GM18526 (cell line): ENCODE measurements around the gene TTC22.

Source experiments
- POLR2A ChIP-seq: IDR thresholded peaks from 3 replicates; pipeline ENCODE4 v1.6.1; 2011; ENCODE audit not compliant: insufficient read length; ENCODE audit errors: extremely low read depth

The TTC22 gene

GRCh38 chr1:54800899-54801759 lies at the start of gene TTC22:
Gene TTC22 (minus strand): TSS chr1:54801323. CDS start chr1:54801163, 160 bp downstream.
- peak; percentile 20 for TF ChIP-seq POLR2A

- no peak for TF ChIP-seq POLR2A
Observed at GRCh38 chr1:54850737-54851136, 49.6 kb upstream of the TTC22 start.

- TF ChIP-seq POLR2A, result no peak
Observed at GRCh38 chr1:54850069-54850730, 49.1 kb upstream of the TTC22 start.

GRCh38 chr1:54849219-54850068 lies 48.3 kb upstream of the TTC22 start:
- no peak for TF ChIP-seq POLR2A

GRCh38 chr1:54848134-54848948 lies 47.2 kb upstream of the TTC22 start:
- TF ChIP-seq POLR2A, result no peak

GRCh38 chr1:54846716-54847284 lies 45.7 kb upstream of the TTC22 start:
- no peak for TF ChIP-seq POLR2A

- TF ChIP-seq POLR2A, result no peak
Observed at GRCh38 chr1:54846301-54846700, 45.2 kb upstream of the TTC22 start.

- no peak for TF ChIP-seq POLR2A
Observed at GRCh38 chr1:54845772-54846171, 44.6 kb upstream of the TTC22 start.

GRCh38 chr1:54844564-54844963 lies 43.4 kb upstream of the TTC22 start:
- no peak for TF ChIP-seq POLR2A

GRCh38 chr1:54843449-54843848 lies 42.3 kb upstream of the TTC22 start:
- no peak for TF ChIP-seq POLR2A

GRCh38 chr1:54842963-54843362 lies 41.8 kb upstream of the TTC22 start:
- no peak for TF ChIP-seq POLR2A

GRCh38 chr1:54842206-54842915 lies 41.2 kb upstream of the TTC22 start:
- no peak for TF ChIP-seq POLR2A

- TF ChIP-seq POLR2A, result no peak
Observed at GRCh38 chr1:54839824-54840223, 38.7 kb upstream of the TTC22 start.
